ENCODE measurements around the gene ITPK1. TPM values are rescaled to one million over a fixed set of nuclear protein-coding genes. Genes with fewer than 3 reads are reported as not detected.

The ITPK1 gene
- total and polyA plus RNA-seq, 10 of the 15 experiments (the other 5 are each of a cell fraction or from before 2014, with no cell fraction given), result 1.3 to 73.2 (median 27.0) TPM

DNA sequence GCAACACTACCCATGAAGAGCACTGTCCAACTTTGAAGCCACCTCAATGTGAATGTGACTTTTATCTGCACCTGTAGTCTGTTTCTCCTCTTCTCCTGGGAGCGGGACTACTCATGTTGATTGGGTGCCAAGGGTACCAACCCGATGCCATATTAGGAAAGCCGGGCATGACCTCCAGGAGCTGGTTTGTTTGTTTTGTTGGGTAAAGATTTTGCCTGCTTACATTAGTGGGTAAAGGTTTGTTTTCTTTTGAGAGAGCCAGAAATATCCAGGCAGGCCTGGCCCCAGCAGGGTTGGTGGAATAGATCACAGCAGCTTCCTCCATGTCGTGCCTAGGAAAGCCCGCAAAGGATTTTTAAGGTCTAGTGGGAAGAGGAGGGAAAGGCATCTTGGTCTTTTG lies 19.7 kb upstream of the ITPK1 start:
- POLR2A ChIA-PET, result no interaction called here
- no peak for ATAC-seq
- in situ Hi-C loops (cut with MboI) (loop anchor here (5.0 kb wide), 1 partner anchor 183 kb away; no protein-coding TSS in a partner anchor), intact Hi-C loops (cut with micrococcal nuclease; ENCODE audit: unreplicated experiment) (no loop called here)
- Histone ChIP-seq H3K9me3 (replicated peaks; ENCODE audit: control insufficient read depth, insufficient read depth, low read length) (no peaks in the 10 kb centered on the region), H2AFZ (ENCODE audit: control insufficient read depth, low read depth, low read length) (no peak overlapping the region), H3K27me3 (replicated peaks in 1 of 2; ENCODE audit: control insufficient read depth in 2 of 2, insufficient read depth in 2 of 2, low read length in 1 of 2) (no peaks in the 10 kb centered on the region), H3K36me3 (ENCODE audit: control insufficient read depth in 2 of 2, insufficient read depth in 2 of 2, low read length in 1 of 2) (no peaks in the 10 kb centered on the region), H4K20me1 (ENCODE audit: control insufficient read depth, insufficient read depth) (no peaks in the 10 kb centered on the region), H3K27ac (ENCODE audit: control insufficient read depth, insufficient read depth) (no peak overlapping the region), H3K9ac (ENCODE audit: control insufficient read depth, insufficient read depth, low read length) (no peak overlapping the region), H3K79me2 (ENCODE audit: control insufficient read depth, insufficient read depth, low read length) (no peaks in the 10 kb centered on the region), H3K4me1 (ENCODE audit: control insufficient read depth, insufficient read depth, low read length) (no peaks in the 10 kb centered on the region), H3K4me3 (no peak overlapping the region), H3K4me2 (ENCODE audit: control insufficient read depth, insufficient read depth) (no peak overlapping the region)
- no peak for TF ChIP-seq JUND (IDR thresholded peaks at IDR 0.05; ENCODE audit: low read depth, low read length)
- no peak for TF ChIP-seq HDAC6 (IDR thresholded peaks at IDR 0.05; ENCODE audit: unreplicated experiment)
- no peak for TF ChIP-seq CHD2 (IDR thresholded peaks at IDR 0.05; ENCODE audit: borderline replicate concordance, low read depth, low read length)
- TF ChIP-seq TCF12 (IDR thresholded peaks at IDR 0.05; ENCODE audit: low read depth, low read length), result no peak
- TF ChIP-seq YBX1 (IDR thresholded peaks at IDR 0.05), result no peak
- no peak for TF ChIP-seq NR2F1 (conservative IDR thresholded peaks at IDR 0.05)
- TF ChIP-seq, protein P1, sequence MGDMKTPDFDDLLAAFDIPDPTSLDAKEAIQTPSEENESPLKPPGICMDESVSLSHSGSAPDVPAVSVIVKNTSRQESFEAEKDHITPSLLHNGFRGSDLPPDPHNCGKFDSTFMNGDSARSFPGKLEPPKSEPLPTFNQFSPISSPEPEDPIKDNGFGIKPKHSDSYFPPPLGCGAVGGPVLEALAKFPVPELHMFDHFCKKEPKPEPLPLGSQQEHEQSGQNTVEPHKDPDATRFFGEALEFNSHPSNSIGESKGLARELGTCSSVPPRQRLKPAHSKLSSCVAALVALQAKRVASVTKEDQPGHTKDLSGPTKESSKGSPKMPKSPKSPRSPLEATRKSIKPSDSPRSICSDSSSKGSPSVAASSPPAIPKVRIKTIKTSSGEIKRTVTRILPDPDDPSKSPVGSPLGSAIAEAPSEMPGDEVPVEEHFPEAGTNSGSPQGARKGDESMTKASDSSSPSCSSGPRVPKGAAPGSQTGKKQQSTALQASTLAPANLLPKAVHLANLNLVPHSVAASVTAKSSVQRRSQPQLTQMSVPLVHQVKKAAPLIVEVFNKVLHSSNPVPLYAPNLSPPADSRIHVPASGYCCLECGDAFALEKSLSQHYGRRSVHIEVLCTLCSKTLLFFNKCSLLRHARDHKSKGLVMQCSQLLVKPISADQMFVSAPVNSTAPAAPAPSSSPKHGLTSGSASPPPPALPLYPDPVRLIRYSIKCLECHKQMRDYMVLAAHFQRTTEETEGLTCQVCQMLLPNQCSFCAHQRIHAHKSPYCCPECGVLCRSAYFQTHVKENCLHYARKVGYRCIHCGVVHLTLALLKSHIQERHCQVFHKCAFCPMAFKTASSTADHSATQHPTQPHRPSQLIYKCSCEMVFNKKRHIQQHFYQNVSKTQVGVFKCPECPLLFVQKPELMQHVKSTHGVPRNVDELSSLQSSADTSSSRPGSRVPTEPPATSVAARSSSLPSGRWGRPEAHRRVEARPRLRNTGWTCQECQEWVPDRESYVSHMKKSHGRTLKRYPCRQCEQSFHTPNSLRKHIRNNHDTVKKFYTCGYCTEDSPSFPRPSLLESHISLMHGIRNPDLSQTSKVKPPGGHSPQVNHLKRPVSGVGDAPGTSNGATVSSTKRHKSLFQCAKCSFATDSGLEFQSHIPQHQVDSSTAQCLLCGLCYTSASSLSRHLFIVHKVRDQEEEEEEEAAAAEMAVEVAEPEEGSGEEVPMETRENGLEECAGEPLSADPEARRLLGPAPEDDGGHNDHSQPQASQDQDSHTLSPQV (IDR thresholded peaks at IDR 0.05), result no peak
- TF ChIP-seq SREBF1 (IDR thresholded peaks at IDR 0.05; ENCODE audit: low read length), result no peak
- no peak for TF ChIP-seq POU2F2 (IDR thresholded peaks at IDR 0.05; ENCODE audit: borderline replicate concordance, low read depth, low read length)
- no peak for TF ChIP-seq STAT3 (IDR thresholded peaks at IDR 0.05; ENCODE audit: low read depth, low read length)
- TF ChIP-seq, protein P2, sequence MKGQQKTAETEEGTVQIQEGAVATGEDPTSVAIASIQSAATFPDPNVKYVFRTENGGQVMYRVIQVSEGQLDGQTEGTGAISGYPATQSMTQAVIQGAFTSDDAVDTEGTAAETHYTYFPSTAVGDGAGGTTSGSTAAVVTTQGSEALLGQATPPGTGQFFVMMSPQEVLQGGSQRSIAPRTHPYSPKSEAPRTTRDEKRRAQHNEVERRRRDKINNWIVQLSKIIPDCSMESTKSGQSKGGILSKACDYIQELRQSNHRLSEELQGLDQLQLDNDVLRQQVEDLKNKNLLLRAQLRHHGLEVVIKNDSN (IDR thresholded peaks at IDR 0.05; ENCODE audit: borderline replicate concordance, extremely low read length, insufficient read depth, low read depth, low read length), result no peak
- TF ChIP-seq ZSCAN29 (IDR thresholded peaks at IDR 0.05), result no peak
- no peak for TF ChIP-seq HDAC2 (IDR thresholded peaks at IDR 0.05)
- no peak for TF ChIP-seq SIN3A (IDR thresholded peaks at IDR 0.05; ENCODE audit: low read depth, low read length)
- no peak for TF ChIP-seq MTA3 (IDR thresholded peaks at IDR 0.05; ENCODE audit: borderline replicate concordance, low read length)
- no peak for TF ChIP-seq ZNF24 (IDR thresholded peaks at IDR 0.05)
- TF ChIP-seq, protein P3, sequence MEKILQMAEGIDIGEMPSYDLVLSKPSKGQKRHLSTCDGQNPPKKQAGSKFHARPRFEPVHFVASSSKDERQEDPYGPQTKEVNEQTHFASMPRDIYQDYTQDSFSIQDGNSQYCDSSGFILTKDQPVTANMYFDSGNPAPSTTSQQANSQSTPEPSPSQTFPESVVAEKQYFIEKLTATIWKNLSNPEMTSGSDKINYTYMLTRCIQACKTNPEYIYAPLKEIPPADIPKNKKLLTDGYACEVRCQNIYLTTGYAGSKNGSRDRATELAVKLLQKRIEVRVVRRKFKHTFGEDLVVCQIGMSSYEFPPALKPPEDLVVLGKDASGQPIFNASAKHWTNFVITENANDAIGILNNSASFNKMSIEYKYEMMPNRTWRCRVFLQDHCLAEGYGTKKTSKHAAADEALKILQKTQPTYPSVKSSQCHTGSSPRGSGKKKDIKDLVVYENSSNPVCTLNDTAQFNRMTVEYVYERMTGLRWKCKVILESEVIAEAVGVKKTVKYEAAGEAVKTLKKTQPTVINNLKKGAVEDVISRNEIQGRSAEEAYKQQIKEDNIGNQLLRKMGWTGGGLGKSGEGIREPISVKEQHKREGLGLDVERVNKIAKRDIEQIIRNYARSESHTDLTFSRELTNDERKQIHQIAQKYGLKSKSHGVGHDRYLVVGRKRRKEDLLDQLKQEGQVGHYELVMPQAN (conservative IDR thresholded peaks at IDR 0.05), result no peak
- TF ChIP-seq KAT2A (conservative IDR thresholded peaks at IDR 0.05; ENCODE audit: control insufficient read depth, low read depth, low read length), result no peak
- TF ChIP-seq KLF5 (IDR thresholded peaks at IDR 0.05; ENCODE audit: partially characterized antibody), result no peak
- RAD21 ChIA-PET (ENCODE audit: unreplicated experiment), result interaction anchor here (12.3 kb wide), 1 partner anchor 21 kb away, joined by 163 read pairs; the partner anchor contains the start of gene ITPK1
- DNase-seq (ENCODE audit: low read depth, low spot score), result no peak
- no peak for FAIRE-seq
- CTCF ChIA-PET, result interaction anchor here (0.7 to 12.8 kb wide), 4 partner anchors 21 to 502 kb away, joined by 3 to 287 read pairs (median 4); partner anchors contain the start of gene ITPK1
- SMC1A ChIA-PET (ENCODE audit: uncharacterized antibody, unreplicated experiment), result interaction anchor here (1.1 to 3.6 kb wide), 2 partner anchors 10 to 22 kb away, joined by 5 to 20 read pairs; no protein-coding TSS in a partner anchor
- 71% methylated on average over 5 of the region's 5 CpGs for WGBS (ENCODE audit: insufficient coverage, insufficient replicate concordance, low lambda C conversion rate, missing lambda C conversion rate)
- BruUV-seq (replicated peaks), result no TSS peak

All from GM12878 (cell line).